Measurements from ENCODE around the gene C12orf60.
A peak's percentile ranks its signal among the peaks of the same experiment; 100 is the strongest.
"Not testable (repeated sequence)": the region's sequence is repeated elsewhere in the genome, so short reads cannot be mapped to it uniquely, and the experiment has no call there.

C12orf60 gene

GRCh38 chr12:14803011-14803829 is at the start of gene C12orf60, which contains the start of gene WBP11:
C12orf60 (plus strand) TSS chr12:14803670; CDS start chr12:14822936, 19,266 bp downstream.
WBP11 (minus strand) TSS chr12:14803478; CDS start chr12:14801383, 2,095 bp downstream.
- peak; percentile 93 for DNase-seq (ENCODE audit: low spot score)

- no peak for DNase-seq (ENCODE audit: low spot score)
These were observed 46.9 kb upstream of the C12orf60 start for GRCh38 chr12:14756334-14757143.

GRCh38 chr12:14759711-14760280 is 43.7 kb upstream of the C12orf60 start:
- not testable (repeated sequence) for DNase-seq (ENCODE audit: low spot score)

GRCh38 chr12:14765398-14765797 is 38.1 kb upstream of the C12orf60 start:
- DNase-seq (ENCODE audit: low spot score), result no peak

GRCh38 chr12:14766020-14766419 is 37.5 kb upstream of the C12orf60 start:
- not testable (repeated sequence) for DNase-seq (ENCODE audit: low spot score)

- no peak for DNase-seq (ENCODE audit: low spot score)
These were observed 36.7 kb upstream of the C12orf60 start for GRCh38 chr12:14766649-14767215.

GRCh38 chr12:14767617-14768016 is 35.9 kb upstream of the C12orf60 start:
- no peak for DNase-seq (ENCODE audit: low spot score)

GRCh38 chr12:14768823-14769405 is 34.6 kb upstream of the C12orf60 start:
- DNase-seq (ENCODE audit: low spot score), result no peak

- DNase-seq (ENCODE audit: low spot score), result no peak
These were observed 34.0 kb upstream of the C12orf60 start for GRCh38 chr12:14769466-14769968.

GRCh38 chr12:14769969-14770495 is 33.4 kb upstream of the C12orf60 start:
- DNase-seq (ENCODE audit: low spot score), result peak; percentile 78

GRCh38 chr12:14770496-14771461 is 32.7 kb upstream of the C12orf60 start:
- DNase-seq (ENCODE audit: low spot score), result peak; percentile 76

GRCh38 chr12:14771651-14772137 is 31.8 kb upstream of the C12orf60 start:
- no peak for DNase-seq (ENCODE audit: low spot score)

- DNase-seq (ENCODE audit: low spot score), result no peak
These were observed 30.5 kb upstream of the C12orf60 start for GRCh38 chr12:14772946-14773345.

GRCh38 chr12:14773685-14774073 is 29.8 kb upstream of the C12orf60 start:
- DNase-seq (ENCODE audit: low spot score), result no peak

- DNase-seq (ENCODE audit: low spot score), result peak; percentile 93
These were observed 29.2 kb upstream of the C12orf60 start for GRCh38 chr12:14774074-14774905.

- DNase-seq (ENCODE audit: low spot score), result peak; percentile 36
These were observed 28.4 kb upstream of the C12orf60 start for GRCh38 chr12:14774906-14775635.

GRCh38 chr12:14775636-14775980 is 27.9 kb upstream of the C12orf60 start:
- no peak for DNase-seq (ENCODE audit: low spot score)

- DNase-seq (ENCODE audit: low spot score), result no peak
These were observed 27.1 kb upstream of the C12orf60 start for GRCh38 chr12:14776236-14776961.

Measured in germinal center (tissue), 1 donor.